Caco-2 (cell line): ENCODE measurements around the gene EIF2B2. TPM values are rescaled to one million over a fixed set of nuclear protein-coding genes. Genes with fewer than 3 reads are reported as not detected.

ENCODE experiments used
- BruUV-seq: library from RNA; stranded (reverse); fragments of 400-500 nt; replicated peaks from 2 replicates; lab custom pipeline; 2021; lab: Mats Ljungman, UMichigan
- CTCF ChIA-PET: fragments of 300-600 bp; sonication (Branson Sonifier 250); formaldehyde crosslinking; loops from one replicate; lab custom pipeline; 2022; ENCODE audit warnings: antibody characterized with exemption; lab: Charles Lee
- POLR2A ChIA-PET: fragments of 300-600 bp; sonication (Branson Sonifier 250); formaldehyde crosslinking; loops from one replicate; lab custom pipeline; 2022; ENCODE audit warnings: antibody characterized with exemption; lab: Charles Lee
- DNase-seq, 2 experiments: peaks; one replicate each; pipeline versions ENCODE4 v3.0.0 to v3.0.0-alpha.2; 2020 to 2022
- H3K27me3 ChIP-seq: replicated peaks from 2 replicates; pipeline ENCODE4 v1.6.0; 2011; ENCODE audit warnings: low read length; ENCODE audit not compliant: control insufficient read depth, insufficient read depth
- H3K36me3 ChIP-seq: 2 replicates; pipeline ENCODE4 v1.5.1; 2011; ENCODE audit warnings: low read length; ENCODE audit not compliant: control insufficient read depth, insufficient read depth
- H3K4me1 ChIP-seq: fragments of 250-450 bp; sonication (Bioruptor Pico); 2 replicates; pipeline ENCODE4 v1.5.1; 2020; ENCODE audit warnings: mild to moderate bottlenecking
- H3K4me3 ChIP-seq: 2 replicates; pipeline ENCODE4 v1.5.1; 2011; ENCODE audit warnings: low read depth, mild to moderate bottlenecking, control low read depth, low read length
- H3K9me3 ChIP-seq: fragments of 250-450 bp; sonication (Bioruptor Pico); 2 replicates; pipeline ENCODE4 v1.5.1; 2020; ENCODE audit warnings: mild to moderate bottlenecking, moderate library complexity
- H3K27ac Mint-ChIP-seq: one replicate; pipeline ENCODE4 v1.8.0; 2022; ENCODE audit warnings: mixed read lengths; ENCODE audit not compliant: unreplicated experiment
- H3K27me3 Mint-ChIP-seq: one replicate; pipeline ENCODE4 v1.8.0; 2022; ENCODE audit warnings: mixed read lengths; ENCODE audit not compliant: insufficient read depth, unreplicated experiment
- H3K36me3 Mint-ChIP-seq: one replicate; pipeline ENCODE4 v1.8.0; 2022; ENCODE audit warnings: mild to moderate bottlenecking, mixed read lengths; ENCODE audit not compliant: insufficient read depth, unreplicated experiment
- H3K4me1 Mint-ChIP-seq: one replicate; pipeline ENCODE4 v1.8.0; 2022; ENCODE audit warnings: low read depth, mixed read lengths; ENCODE audit not compliant: unreplicated experiment
- H3K4me3 Mint-ChIP-seq: one replicate; pipeline ENCODE4 v1.8.0; 2022; ENCODE audit warnings: mild to moderate bottlenecking, moderate library complexity, mixed read lengths; ENCODE audit not compliant: unreplicated experiment
- H3K9me3 Mint-ChIP-seq: one replicate; pipeline ENCODE4 v1.8.0; 2022; ENCODE audit warnings: mixed read lengths; ENCODE audit not compliant: unreplicated experiment
- CTCF ChIP-seq, 2 experiments: fragments of 200-600 bp in 1 of 2; IDR thresholded peaks; 1 replicate in 1 of 2; 2 replicates in 1 of 2; pipeline versions ENCODE4 v1.5.1 to v1.8.0; 2011 to 2022; ENCODE audit warnings: antibody characterized with exemption in 1 of 2, control low read depth in 1 of 2, inconsistent platforms in 1 of 2, low read depth in 1 of 2, low read length in 1 of 2, mild to moderate bottlenecking in 1 of 2, moderate library complexity in 1 of 2; ENCODE audit not compliant: insufficient read depth in 1 of 2, severe bottlenecking in 1 of 2, unreplicated experiment in 1 of 2
- intact Hi-C: fragments of 100-400 bp; cut with micrococcal nuclease; formaldehyde crosslinking; loops from one replicate; pipeline ENCODE4 v1.10.0; 2022; ENCODE audit not compliant: unreplicated experiment
- total RNA-seq: library from RNA; stranded (reverse); gene quantifications from 2 replicates; pipeline ENCODE4 v1.2.3, GENCODE V29; 2022

The EIF2B2 gene
- total RNA-seq, 1 experiment from 2014 or later: 54.4 TPM

GRCh38 chr14:74981833-74982232 lies 20.9 kb upstream of the EIF2B2 start:
- Mint-ChIP-seq H3K27me3 (no peaks in the 10 kb centered on the region), H3K9me3 (no peaks in the 10 kb centered on the region), H3K4me3 (no peak overlapping the region), H3K36me3 (no peaks in the 10 kb centered on the region), H3K27ac (no peak overlapping the region), H3K4me1 (peaks cover 6% of the 10 kb centered on the region)
- Histone ChIP-seq H3K4me1 (peaks cover 21% of the 10 kb centered on the region), H3K36me3 (no peaks in the 10 kb centered on the region), H3K9me3 (no peaks in the 10 kb centered on the region), H3K4me3 (no peak overlapping the region), H3K27me3 (no peaks in the 10 kb centered on the region)
- intact Hi-C loops: no loop called here
- no peak for DNase-seq
- BruUV-seq: no TSS peak
- no peak for TF ChIP-seq CTCF (IDR thresholded peaks at IDR 0.05; ENCODE audit: insufficient read depth in 1 of 2, low read depth in 1 of 2, low read length in 1 of 2, severe bottlenecking in 1 of 2, unreplicated experiment in 1 of 2)
- ChIA-PET CTCF (no interaction called here), POLR2A (no interaction called here)

GRCh38 chr14:74982661-74983060 lies 20.1 kb upstream of the EIF2B2 start:
- Mint-ChIP-seq H3K4me3 (no peak overlapping the region), H3K27me3 (no peaks in the 10 kb centered on the region), H3K36me3 (no peaks in the 10 kb centered on the region), H3K4me1 (peaks cover 6% of the 10 kb centered on the region), H3K9me3 (no peaks in the 10 kb centered on the region), H3K27ac (no peak overlapping the region)
- CTCF ChIA-PET: no interaction called here
- no peak for TF ChIP-seq CTCF (IDR thresholded peaks at IDR 0.05; ENCODE audit: insufficient read depth in 1 of 2, low read depth in 1 of 2, low read length in 1 of 2, severe bottlenecking in 1 of 2, unreplicated experiment in 1 of 2)
- H3K9me3 ChIP-seq: no peaks in the 10 kb centered on the region
- no TSS peak for BruUV-seq
- POLR2A ChIA-PET: no interaction called here
- no peak overlapping the region for H3K4me3 ChIP-seq
- no peaks in the 10 kb centered on the region for H3K27me3 ChIP-seq
- DNase-seq: no peak
- H3K4me1 ChIP-seq: peaks cover 21% of the 10 kb centered on the region
- H3K36me3 ChIP-seq: no peaks in the 10 kb centered on the region
- intact Hi-C loops: no loop called here

- CTCF ChIA-PET: no interaction called here
- POLR2A ChIA-PET: no interaction called here
- H3K27ac Mint-ChIP-seq: no peak overlapping the region
- H3K4me1 ChIP-seq: peaks cover 15% of the 10 kb centered on the region
- DNase-seq: no peak
- no peaks in the 10 kb centered on the region for H3K27me3 ChIP-seq
- no TSS peak for BruUV-seq
- H3K36me3 ChIP-seq: no peaks in the 10 kb centered on the region
- no peaks in the 10 kb centered on the region for H3K9me3 Mint-ChIP-seq
- no peaks in the 10 kb centered on the region for H3K9me3 ChIP-seq
- intact Hi-C loops: no loop called here
- no peak overlapping the region for H3K4me3 Mint-ChIP-seq
- H3K4me1 Mint-ChIP-seq: peaks cover 6% of the 10 kb centered on the region
- no peaks in the 10 kb centered on the region for H3K36me3 Mint-ChIP-seq
- no peak overlapping the region for H3K4me3 ChIP-seq
- no peak for TF ChIP-seq CTCF (IDR thresholded peaks at IDR 0.05; ENCODE audit: insufficient read depth in 1 of 2, low read depth in 1 of 2, low read length in 1 of 2, severe bottlenecking in 1 of 2, unreplicated experiment in 1 of 2)
- no peaks in the 10 kb centered on the region for H3K27me3 Mint-ChIP-seq
Observed at GRCh38 chr14:74983343-74983742, 19.4 kb upstream of the EIF2B2 start.
